Measurements from ENCODE around the gene KAT7. TPM values are rescaled to one million over a fixed set of nuclear protein-coding genes. Genes with fewer than 3 reads are reported as not detected.

The KAT7 gene
- total and polyA plus RNA-seq, 9 donors: 18.4 to 76.6 (median 62.8) TPM

DNA sequence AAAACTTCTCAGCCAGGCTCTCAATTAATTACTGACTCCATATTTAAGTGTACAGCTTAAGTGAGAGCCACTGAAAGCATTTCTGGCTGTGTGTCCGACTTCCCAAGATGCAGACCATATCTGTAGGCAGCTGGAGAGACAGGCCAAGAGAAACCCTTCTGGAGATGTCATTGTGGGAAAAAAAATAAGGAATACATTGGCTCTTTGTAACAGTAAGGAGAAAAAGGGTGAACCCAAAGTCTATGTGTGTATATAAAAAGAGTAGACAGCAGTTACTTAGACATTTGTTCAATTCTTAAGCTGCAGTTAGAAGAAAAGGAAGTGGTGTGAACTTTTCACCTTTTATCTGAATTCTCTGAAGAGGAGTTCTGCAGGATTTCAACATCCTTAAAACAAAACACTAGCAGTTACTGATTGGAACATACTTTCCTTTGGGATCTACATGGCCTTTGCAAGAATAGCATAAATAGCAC is 46.3 kb upstream of the KAT7 start:
- intact Hi-C loops (cut with DNase I): no loop called here
- H3K27ac ChIP-seq: peak overlapping the region in 1 of 2 donors; percentile 72
- no peak for DNase-seq
- TF ChIP-seq, protein P1, sequence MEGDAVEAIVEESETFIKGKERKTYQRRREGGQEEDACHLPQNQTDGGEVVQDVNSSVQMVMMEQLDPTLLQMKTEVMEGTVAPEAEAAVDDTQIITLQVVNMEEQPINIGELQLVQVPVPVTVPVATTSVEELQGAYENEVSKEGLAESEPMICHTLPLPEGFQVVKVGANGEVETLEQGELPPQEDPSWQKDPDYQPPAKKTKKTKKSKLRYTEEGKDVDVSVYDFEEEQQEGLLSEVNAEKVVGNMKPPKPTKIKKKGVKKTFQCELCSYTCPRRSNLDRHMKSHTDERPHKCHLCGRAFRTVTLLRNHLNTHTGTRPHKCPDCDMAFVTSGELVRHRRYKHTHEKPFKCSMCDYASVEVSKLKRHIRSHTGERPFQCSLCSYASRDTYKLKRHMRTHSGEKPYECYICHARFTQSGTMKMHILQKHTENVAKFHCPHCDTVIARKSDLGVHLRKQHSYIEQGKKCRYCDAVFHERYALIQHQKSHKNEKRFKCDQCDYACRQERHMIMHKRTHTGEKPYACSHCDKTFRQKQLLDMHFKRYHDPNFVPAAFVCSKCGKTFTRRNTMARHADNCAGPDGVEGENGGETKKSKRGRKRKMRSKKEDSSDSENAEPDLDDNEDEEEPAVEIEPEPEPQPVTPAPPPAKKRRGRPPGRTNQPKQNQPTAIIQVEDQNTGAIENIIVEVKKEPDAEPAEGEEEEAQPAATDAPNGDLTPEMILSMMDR (IDR thresholded peaks at IDR 0.05): no peak
- TF ChIP-seq EP300 (IDR thresholded peaks at IDR 0.05) (no peak), POLR2A (IDR thresholded peaks at IDR 0.05) (no peak)
- WGBS, 3 donors: 4 to 13% (median 5%) methylated on average over 1 of the region's 1 CpG
- H3K36me3 ChIP-seq: no peaks in the 10 kb centered on the region
- H3K27me3 ChIP-seq: no peaks in the 10 kb centered on the region
- no peaks in the 10 kb centered on the region for H3K9me3 ChIP-seq
- peaks cover 27% of the 10 kb centered on the region for H3K4me1 ChIP-seq (ENCODE audit: insufficient read depth)
- H3K4me3 ChIP-seq: no peak overlapping the region

GRCh38 chr17:49745175-49746139 is 43.0 kb upstream of the KAT7 start:
- TF ChIP-seq EP300 (IDR thresholded peaks at IDR 0.05): no peak
- TF ChIP-seq, protein P1 (IDR thresholded peaks at IDR 0.05): no peak
- no peak for TF ChIP-seq POLR2A (IDR thresholded peaks at IDR 0.05)
- DNase-seq: no peak

DNA sequence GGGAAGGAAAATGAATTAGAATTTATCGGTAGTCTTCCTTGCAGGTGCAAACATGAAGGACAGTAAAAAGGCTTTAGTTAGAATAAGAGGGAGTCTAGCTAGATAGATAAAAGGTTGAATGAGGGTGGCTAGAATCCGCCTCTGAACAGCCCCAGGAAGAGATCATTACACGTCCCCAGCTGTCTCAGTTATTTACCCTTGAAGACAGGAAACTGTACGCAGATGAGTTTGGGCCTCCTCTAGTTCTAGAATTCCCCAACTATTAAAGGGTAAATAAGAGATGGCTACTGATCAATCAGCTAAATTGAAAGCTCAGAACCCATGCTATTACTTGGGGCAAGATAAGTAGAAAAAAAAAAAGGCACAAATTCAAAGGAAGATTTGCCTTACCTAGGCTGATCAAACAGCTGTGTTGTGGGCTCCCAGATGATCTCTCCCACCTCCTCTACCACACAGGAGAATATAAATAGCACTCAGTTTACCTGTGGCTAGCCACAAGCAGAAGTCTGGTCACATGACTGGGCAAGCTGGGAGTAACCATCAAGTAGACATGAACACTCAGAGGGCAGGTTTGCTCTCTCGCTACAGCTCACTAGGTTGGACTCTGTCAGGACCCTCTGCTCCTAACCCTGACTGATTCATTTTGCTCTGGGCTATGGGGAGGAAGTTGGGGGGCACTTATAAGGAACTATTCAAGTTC is 41.5 kb upstream of the KAT7 start:
- intact Hi-C loops (cut with DNase I): no loop called here
- no peak for DNase-seq
- 87 to 93% (median 89%) methylated on average over 5 of the region's 5 CpGs for WGBS, 3 donors
- Histone ChIP-seq H3K4me3 (no peak overlapping the region), H3K27ac (no peak overlapping the region), H3K36me3 (no peaks in the 10 kb centered on the region), H3K4me1 (ENCODE audit: insufficient read depth) (peaks cover 5% of the 10 kb centered on the region), H3K27me3 (no peaks in the 10 kb centered on the region), H3K9me3 (no peaks in the 10 kb centered on the region)
- TF ChIP-seq EP300 (IDR thresholded peaks at IDR 0.05) (no peak), POLR2A (IDR thresholded peaks at IDR 0.05) (no peak)
- TF ChIP-seq, protein P1 (IDR thresholded peaks at IDR 0.05): no peak

More at GRCh38 chr17:49745175-49746139, 43.0 kb upstream of the KAT7 start:
- Histone ChIP-seq H3K9me3 (no peaks in the 10 kb centered on the region), H3K4me3 (no peak overlapping the region), H3K36me3 (no peaks in the 10 kb centered on the region), H3K27ac (no peak overlapping the region), H3K4me1 (ENCODE audit: insufficient read depth) (peaks cover 15% of the 10 kb centered on the region), H3K27me3 (no peaks in the 10 kb centered on the region)
- 75 to 91% (median 82%) methylated on average over 1 of the region's 1 CpG for WGBS, 3 donors
- intact Hi-C loops (cut with DNase I): no loop called here

- 65 to 81% (median 70%) methylated on average over 1 of the region's 1 CpG for WGBS, 3 donors
- Histone ChIP-seq H3K36me3 (no peaks in the 10 kb centered on the region), H3K9me3 (no peaks in the 10 kb centered on the region), H3K4me1 (ENCODE audit: insufficient read depth) (peaks cover 3% of the 10 kb centered on the region), H3K27me3 (no peaks in the 10 kb centered on the region), H3K27ac (no peak overlapping the region), H3K4me3 (no peak overlapping the region)
- DNase-seq: no peak
- TF ChIP-seq POLR2A (IDR thresholded peaks at IDR 0.05): no peak
- TF ChIP-seq EP300 (IDR thresholded peaks at IDR 0.05): no peak
- TF ChIP-seq, protein P1 (IDR thresholded peaks at IDR 0.05): no peak
- intact Hi-C loops (cut with DNase I): no loop called here
These were observed 40.8 kb upstream of the KAT7 start for GRCh38 chr17:49747632-49748031.

Measured in ovary (tissue), 9 donors.